ENCODE results near the gene MARCHF10.

DNA sequence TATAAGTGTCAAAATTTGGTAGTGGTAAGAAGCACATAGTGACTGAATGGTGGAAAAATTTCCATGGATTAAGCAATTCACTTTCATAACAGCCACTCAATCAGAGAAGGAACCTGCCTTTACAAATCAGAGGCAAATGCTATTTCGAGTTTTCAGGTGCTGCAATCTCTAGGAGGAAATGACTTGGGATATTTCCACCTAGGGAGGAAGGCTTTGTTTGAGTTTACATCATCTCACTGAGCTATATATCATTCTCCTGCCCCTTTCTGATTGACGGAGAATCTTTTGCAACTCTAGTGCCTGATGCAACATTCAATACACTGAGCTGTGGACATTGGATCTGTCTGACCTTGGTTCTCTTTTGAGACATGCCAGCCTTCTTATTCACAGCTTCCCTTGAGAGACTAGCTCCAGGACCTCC lies 26.3 kb downstream of the MARCHF10 start:
- no peak for TF ChIP-seq EZH2 (IDR thresholded peaks at IDR 0.05; ENCODE audit: insufficient read depth, poor library complexity, severe bottlenecking)
- no peak for TF ChIP-seq EZH2phosphoT487 (IDR thresholded peaks at IDR 0.05; ENCODE audit: insufficient read depth, low read depth)
